NCI-H226 (cell line): ENCODE results near the gene SIGLEC14.
"Not testable (repeated sequence)": the region's sequence is repeated elsewhere in the genome, so short reads cannot be mapped to it uniquely, and the experiment has no call there.

ENCODE experiments used
- DNase-seq: peaks from one replicate; pipeline ENCODE4 v3.0.0-alpha.2; 2015

The SIGLEC14 gene

GRCh38 chr19:51646730-51647129, at the start of gene SIGLEC14:
Gene SIGLEC14, minus strand, starts transcription at chr19:51646825. Its CDS starts 66 bp downstream, at chr19:51646759.
- not testable (repeated sequence) for DNase-seq

GRCh38 chr19:51695702-51696315, 49.2 kb upstream of the SIGLEC14 start:
- no peak for DNase-seq

GRCh38 chr19:51695088-51695487, 48.5 kb upstream of the SIGLEC14 start:
- DNase-seq, result no peak

GRCh38 chr19:51694318-51695085, 47.9 kb upstream of the SIGLEC14 start:
- no peak for DNase-seq

- DNase-seq, result no peak
Measured at GRCh38 chr19:51693819-51694218, 47.2 kb upstream of the SIGLEC14 start.

GRCh38 chr19:51693260-51693659, 46.6 kb upstream of the SIGLEC14 start, which contains the start of gene SPACA6:
Gene SPACA6, plus strand, starts transcription at chr19:51693330. Its CDS starts 197 bp downstream, at chr19:51693527.
- no peak for DNase-seq

- DNase-seq, result no peak
Measured at GRCh38 chr19:51692468-51692867, 45.8 kb upstream of the SIGLEC14 start.

GRCh38 chr19:51691584-51692428, 45.2 kb upstream of the SIGLEC14 start:
- no peak for DNase-seq

- peak; percentile 69 for DNase-seq
Measured at GRCh38 chr19:51691074-51691583, 44.5 kb upstream of the SIGLEC14 start.

GRCh38 chr19:51690454-51691073, 43.9 kb upstream of the SIGLEC14 start:
- peak; percentile 86 for DNase-seq

GRCh38 chr19:51689751-51690453, 43.3 kb upstream of the SIGLEC14 start:
- peak; percentile 45 for DNase-seq

GRCh38 chr19:51688671-51689571, 42.3 kb upstream of the SIGLEC14 start:
- DNase-seq, result peak; percentile 98

GRCh38 chr19:51687791-51688670, 41.4 kb upstream of the SIGLEC14 start:
- peak; percentile 87 for DNase-seq

GRCh38 chr19:51686171-51686570, 39.5 kb upstream of the SIGLEC14 start:
- no peak for DNase-seq

GRCh38 chr19:51681286-51681941, 34.8 kb upstream of the SIGLEC14 start:
- no peak for DNase-seq

- DNase-seq, result no peak
Measured at GRCh38 chr19:51680474-51680873, 33.8 kb upstream of the SIGLEC14 start.

- DNase-seq, result no peak
Measured at GRCh38 chr19:51676566-51677083, 30.0 kb upstream of the SIGLEC14 start.

GRCh38 chr19:51675911-51676565, 29.4 kb upstream of the SIGLEC14 start:
- DNase-seq, result not testable (repeated sequence)
